BE2C (cell line): Measurements from ENCODE around the gene SMAD5.

Experiments used
- DNase-seq: peaks from one replicate; pipeline ENCODE4 v3.0.0-alpha.2; 2020
- H3K27me3 ChIP-seq: fragments of 250-450 bp; sonication (Bioruptor Pico); 2 replicates; pipeline ENCODE4 v1.5.1; 2020; ENCODE audit warnings: mild to moderate bottlenecking
- H3K36me3 ChIP-seq: fragments of 250-450 bp; sonication (Bioruptor Pico); 2 replicates; pipeline ENCODE4 v1.5.1; 2020; ENCODE audit warnings: mild to moderate bottlenecking
- H3K4me1 ChIP-seq: fragments of 250-450 bp; sonication (Bioruptor Pico); 2 replicates; pipeline ENCODE4 v1.5.1; 2020
- H3K4me3 ChIP-seq: 2 replicates; pipeline ENCODE4 v1.5.1; 2011; ENCODE audit warnings: low read depth, low read length
- H3K9me3 ChIP-seq: fragments of 250-450 bp; sonication (Bioruptor Pico); 2 replicates; pipeline ENCODE4 v1.5.1; 2020
- TF ChIP-seq, protein P1 (sequence below): IDR thresholded peaks from 2 replicates; pipeline ENCODE4 v1.5.1; 2012; ENCODE audit warnings: mild to moderate bottlenecking, low read depth, low read length

The SMAD5 gene

DNA sequence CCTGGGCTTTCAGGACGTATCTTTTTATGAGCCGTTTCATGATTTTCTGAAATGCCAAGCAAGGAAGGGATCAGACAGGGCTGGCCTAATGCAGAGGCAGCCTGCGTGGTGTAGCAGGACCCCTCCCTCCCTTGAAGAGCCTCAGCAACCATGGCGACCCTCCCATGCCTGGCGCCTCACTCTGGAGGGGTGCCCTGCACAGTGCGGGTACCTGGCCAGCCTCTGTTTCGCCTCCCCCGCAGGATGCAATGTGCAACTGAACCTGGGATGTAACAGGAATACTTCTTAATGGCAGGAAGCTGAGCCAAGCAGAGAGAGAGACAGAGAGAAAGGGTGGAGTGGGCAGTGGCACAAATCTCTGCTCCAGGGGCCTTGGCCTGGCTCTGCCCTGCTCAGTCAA lies 83.6 kb downstream of the SMAD5 start:
- H3K4me3 ChIP-seq, result no peak overlapping the region
- H3K36me3 ChIP-seq, result no peaks in the 10 kb centered on the region
- H3K9me3 ChIP-seq, result no peaks in the 10 kb centered on the region
- H3K4me1 ChIP-seq, result no peaks in the 10 kb centered on the region
- TF ChIP-seq, protein P1, sequence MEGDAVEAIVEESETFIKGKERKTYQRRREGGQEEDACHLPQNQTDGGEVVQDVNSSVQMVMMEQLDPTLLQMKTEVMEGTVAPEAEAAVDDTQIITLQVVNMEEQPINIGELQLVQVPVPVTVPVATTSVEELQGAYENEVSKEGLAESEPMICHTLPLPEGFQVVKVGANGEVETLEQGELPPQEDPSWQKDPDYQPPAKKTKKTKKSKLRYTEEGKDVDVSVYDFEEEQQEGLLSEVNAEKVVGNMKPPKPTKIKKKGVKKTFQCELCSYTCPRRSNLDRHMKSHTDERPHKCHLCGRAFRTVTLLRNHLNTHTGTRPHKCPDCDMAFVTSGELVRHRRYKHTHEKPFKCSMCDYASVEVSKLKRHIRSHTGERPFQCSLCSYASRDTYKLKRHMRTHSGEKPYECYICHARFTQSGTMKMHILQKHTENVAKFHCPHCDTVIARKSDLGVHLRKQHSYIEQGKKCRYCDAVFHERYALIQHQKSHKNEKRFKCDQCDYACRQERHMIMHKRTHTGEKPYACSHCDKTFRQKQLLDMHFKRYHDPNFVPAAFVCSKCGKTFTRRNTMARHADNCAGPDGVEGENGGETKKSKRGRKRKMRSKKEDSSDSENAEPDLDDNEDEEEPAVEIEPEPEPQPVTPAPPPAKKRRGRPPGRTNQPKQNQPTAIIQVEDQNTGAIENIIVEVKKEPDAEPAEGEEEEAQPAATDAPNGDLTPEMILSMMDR, result no peak
- no peak for DNase-seq
- peaks cover 13% of the 10 kb centered on the region for H3K27me3 ChIP-seq

DNA sequence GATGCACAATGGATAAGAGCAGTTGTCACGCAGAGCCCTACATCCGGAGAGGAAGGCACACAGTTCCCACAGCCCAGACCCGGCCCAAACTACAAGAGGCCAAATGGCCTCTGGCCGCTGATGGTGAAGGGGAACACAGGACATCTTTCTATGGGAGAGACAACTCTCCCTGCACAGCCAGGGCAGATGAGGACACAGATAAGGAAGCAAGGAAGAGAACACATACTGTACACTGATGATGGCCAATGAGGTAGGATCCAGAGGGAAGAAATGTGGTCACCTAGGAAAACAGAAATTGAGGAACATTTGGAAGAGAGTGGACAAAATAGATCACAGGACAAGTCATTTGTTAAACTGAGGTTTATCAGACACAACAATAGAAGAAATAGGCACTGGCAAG lies 88.7 kb downstream of the SMAD5 start:
- no peaks in the 10 kb centered on the region for H3K36me3 ChIP-seq
- TF ChIP-seq, protein P1, result no peak
- no peaks in the 10 kb centered on the region; the same call in 1 of the 2 replicates for H3K9me3 ChIP-seq
- no peak overlapping the region for H3K4me3 ChIP-seq
- H3K4me1 ChIP-seq, result no peaks in the 10 kb centered on the region
- no peak for DNase-seq
- no peaks in the 10 kb centered on the region for H3K27me3 ChIP-seq

DNA sequence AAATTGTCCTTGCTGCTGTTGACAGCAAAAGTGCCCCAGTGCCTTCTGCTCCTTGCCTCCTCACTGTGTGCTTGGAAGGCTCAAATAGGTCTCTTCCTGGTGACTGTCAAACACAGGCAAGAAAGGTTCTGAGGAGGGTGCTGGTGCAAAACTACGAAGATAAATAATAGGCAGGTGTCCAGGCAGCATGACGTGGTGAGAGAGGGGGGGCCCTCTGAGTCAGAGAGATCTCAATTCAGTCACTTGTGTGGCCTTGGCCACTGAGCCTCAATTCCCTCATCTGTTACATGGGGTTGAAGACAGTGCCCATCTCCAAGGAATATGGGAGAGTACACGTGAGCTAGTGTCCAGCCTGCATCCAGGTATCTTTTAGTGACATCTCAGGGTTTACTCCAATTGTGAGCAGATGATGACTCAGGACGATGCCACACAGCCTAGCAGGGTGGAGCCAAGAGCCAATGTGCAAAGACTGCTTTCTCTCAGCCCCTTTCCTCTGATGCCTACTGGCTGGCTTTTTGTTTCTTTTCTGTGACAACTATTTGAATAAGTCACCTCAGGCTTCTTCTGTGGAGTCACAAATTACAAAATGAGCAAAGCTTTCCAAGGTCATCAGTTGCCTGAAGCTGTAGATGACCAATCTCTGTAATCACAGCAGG lies 90.1 kb downstream of the SMAD5 start:
- no peak for DNase-seq

DNA sequence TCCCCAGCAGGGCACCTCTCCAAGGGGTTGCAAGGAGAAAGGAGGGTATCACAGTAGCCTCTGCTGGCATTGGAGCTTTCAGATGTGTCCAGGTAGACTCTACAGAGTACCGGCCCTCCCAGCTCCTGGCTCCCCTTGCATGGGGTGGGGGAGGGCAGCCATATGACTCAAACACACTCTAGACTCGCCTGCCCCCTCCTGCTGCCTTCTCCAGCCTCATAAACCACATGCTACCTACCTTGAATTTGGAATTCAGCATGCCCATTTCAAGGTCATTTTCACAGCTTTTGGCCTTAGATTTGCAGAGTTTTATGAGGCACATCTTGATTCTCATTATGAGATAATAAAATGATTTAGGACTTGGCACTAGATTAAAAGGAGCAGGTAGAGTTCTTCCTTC lies 93.2 kb downstream of the SMAD5 start:
- Histone ChIP-seq H3K36me3 (no peaks in the 10 kb centered on the region), H3K4me3 (no peak overlapping the region), H3K9me3 (no peaks in the 10 kb centered on the region; the same call in 1 of the 2 replicates), H3K4me1 (no peaks in the 10 kb centered on the region), H3K27me3 (no peaks in the 10 kb centered on the region)
- no peak for DNase-seq
- TF ChIP-seq, protein P1, result no peak

More for the DNA sequence above, 90.1 kb downstream of the SMAD5 start:
- Histone ChIP-seq H3K36me3 (no peaks in the 10 kb centered on the region), H3K4me1 (no peaks in the 10 kb centered on the region), H3K9me3 (no peaks in the 10 kb centered on the region; the same call in 1 of the 2 replicates), H3K4me3 (no peak overlapping the region), H3K27me3 (no peaks in the 10 kb centered on the region)
- TF ChIP-seq, protein P1, result no peak

DNA sequence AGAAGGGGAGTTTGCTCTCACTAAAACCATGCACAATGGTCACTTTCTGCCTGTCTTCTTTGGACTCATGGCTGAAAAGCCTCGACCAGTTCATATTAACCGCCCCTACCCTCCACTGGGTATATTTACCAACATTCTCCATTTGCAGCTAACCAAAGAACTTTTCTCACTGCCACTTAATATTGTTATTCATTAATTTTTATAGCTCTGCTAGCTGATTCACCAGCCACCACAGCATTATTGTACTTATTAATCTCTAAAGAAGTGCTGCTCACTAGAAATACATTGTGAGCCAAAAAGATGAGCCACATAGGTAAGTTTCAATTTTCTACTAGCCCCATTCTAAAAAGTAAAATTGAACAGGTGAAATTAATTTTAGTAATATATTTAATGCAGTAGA lies 93.8 kb downstream of the SMAD5 start:
- no peak for DNase-seq
- H3K36me3 ChIP-seq, result no peaks in the 10 kb centered on the region
- H3K27me3 ChIP-seq, result no peaks in the 10 kb centered on the region
- no peaks in the 10 kb centered on the region; the same call in 1 of the 2 replicates for H3K9me3 ChIP-seq
- H3K4me3 ChIP-seq, result no peak overlapping the region
- no peaks in the 10 kb centered on the region for H3K4me1 ChIP-seq
- TF ChIP-seq, protein P1, result no peak

DNA sequence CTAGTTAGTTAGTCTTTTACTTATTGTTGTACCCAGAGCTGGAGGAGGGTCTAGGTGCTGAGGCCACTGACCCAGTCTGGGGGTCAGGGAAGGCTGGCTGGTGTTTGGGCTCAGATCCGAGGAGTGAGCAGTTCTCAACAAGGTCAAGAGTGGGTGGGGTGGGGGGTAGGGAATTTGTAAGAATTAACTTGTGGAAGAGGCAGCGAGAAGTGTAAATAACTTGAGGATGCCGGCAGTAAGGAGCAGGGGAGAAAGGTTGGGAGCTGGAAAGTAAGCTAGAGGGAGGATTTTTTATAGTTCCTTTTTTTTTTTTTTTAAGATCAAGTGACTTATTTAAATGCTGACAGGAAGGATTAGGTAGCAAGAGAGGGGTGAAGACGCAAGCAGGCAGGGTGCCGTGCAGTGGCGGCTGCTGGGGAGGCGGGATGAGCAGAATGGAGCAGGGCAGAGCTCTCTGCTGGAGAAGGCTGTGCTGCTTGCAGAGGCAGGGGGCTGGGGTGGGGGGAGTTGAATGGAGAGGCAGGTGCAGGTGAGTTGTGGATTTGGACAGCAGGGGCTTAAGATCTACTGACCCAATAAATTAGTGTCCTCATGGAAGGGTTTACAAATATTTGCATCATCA lies 95.6 kb downstream of the SMAD5 start:
- H3K4me3 ChIP-seq, result no peak overlapping the region
- TF ChIP-seq, protein P1, result no peak
- H3K27me3 ChIP-seq, result no peaks in the 10 kb centered on the region
- H3K4me1 ChIP-seq, result no peaks in the 10 kb centered on the region
- no peaks in the 10 kb centered on the region for H3K36me3 ChIP-seq
- H3K9me3 ChIP-seq, result no peaks in the 10 kb centered on the region; the same call in 1 of the 2 replicates
- no peak for DNase-seq
